GM12873 (cell line): ENCODE data around the gene THOC2.

Source experiments
- TF ChIP-seq, protein P1 (sequence below): IDR thresholded peaks from 2 replicates; pipeline ENCODE4 v1.5.1; 2012; ENCODE audit warnings: low read depth, mild to moderate bottlenecking, moderate library complexity, low read length, control low read depth; ENCODE audit not compliant: insufficient read depth; ENCODE audit errors: missing control alignments

THOC2 gene, protein sequence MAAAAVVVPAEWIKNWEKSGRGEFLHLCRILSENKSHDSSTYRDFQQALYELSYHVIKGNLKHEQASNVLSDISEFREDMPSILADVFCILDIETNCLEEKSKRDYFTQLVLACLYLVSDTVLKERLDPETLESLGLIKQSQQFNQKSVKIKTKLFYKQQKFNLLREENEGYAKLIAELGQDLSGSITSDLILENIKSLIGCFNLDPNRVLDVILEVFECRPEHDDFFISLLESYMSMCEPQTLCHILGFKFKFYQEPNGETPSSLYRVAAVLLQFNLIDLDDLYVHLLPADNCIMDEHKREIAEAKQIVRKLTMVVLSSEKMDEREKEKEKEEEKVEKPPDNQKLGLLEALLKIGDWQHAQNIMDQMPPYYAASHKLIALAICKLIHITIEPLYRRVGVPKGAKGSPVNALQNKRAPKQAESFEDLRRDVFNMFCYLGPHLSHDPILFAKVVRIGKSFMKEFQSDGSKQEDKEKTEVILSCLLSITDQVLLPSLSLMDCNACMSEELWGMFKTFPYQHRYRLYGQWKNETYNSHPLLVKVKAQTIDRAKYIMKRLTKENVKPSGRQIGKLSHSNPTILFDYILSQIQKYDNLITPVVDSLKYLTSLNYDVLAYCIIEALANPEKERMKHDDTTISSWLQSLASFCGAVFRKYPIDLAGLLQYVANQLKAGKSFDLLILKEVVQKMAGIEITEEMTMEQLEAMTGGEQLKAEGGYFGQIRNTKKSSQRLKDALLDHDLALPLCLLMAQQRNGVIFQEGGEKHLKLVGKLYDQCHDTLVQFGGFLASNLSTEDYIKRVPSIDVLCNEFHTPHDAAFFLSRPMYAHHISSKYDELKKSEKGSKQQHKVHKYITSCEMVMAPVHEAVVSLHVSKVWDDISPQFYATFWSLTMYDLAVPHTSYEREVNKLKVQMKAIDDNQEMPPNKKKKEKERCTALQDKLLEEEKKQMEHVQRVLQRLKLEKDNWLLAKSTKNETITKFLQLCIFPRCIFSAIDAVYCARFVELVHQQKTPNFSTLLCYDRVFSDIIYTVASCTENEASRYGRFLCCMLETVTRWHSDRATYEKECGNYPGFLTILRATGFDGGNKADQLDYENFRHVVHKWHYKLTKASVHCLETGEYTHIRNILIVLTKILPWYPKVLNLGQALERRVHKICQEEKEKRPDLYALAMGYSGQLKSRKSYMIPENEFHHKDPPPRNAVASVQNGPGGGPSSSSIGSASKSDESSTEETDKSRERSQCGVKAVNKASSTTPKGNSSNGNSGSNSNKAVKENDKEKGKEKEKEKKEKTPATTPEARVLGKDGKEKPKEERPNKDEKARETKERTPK (N-terminal part only)

GRCh38 chrX:123732670-123733363, at the start of gene THOC2:
TSS of gene THOC2 (minus strand) at chrX:123733052. CDS start at chrX:123733022, 30 bp downstream.
- TF ChIP-seq, protein P1, sequence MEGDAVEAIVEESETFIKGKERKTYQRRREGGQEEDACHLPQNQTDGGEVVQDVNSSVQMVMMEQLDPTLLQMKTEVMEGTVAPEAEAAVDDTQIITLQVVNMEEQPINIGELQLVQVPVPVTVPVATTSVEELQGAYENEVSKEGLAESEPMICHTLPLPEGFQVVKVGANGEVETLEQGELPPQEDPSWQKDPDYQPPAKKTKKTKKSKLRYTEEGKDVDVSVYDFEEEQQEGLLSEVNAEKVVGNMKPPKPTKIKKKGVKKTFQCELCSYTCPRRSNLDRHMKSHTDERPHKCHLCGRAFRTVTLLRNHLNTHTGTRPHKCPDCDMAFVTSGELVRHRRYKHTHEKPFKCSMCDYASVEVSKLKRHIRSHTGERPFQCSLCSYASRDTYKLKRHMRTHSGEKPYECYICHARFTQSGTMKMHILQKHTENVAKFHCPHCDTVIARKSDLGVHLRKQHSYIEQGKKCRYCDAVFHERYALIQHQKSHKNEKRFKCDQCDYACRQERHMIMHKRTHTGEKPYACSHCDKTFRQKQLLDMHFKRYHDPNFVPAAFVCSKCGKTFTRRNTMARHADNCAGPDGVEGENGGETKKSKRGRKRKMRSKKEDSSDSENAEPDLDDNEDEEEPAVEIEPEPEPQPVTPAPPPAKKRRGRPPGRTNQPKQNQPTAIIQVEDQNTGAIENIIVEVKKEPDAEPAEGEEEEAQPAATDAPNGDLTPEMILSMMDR = peak; percentile 36

- TF ChIP-seq, protein P1 = no peak
Measured at GRCh38 chrX:123779908-123780396, 47.1 kb upstream of the THOC2 start.

DNA sequence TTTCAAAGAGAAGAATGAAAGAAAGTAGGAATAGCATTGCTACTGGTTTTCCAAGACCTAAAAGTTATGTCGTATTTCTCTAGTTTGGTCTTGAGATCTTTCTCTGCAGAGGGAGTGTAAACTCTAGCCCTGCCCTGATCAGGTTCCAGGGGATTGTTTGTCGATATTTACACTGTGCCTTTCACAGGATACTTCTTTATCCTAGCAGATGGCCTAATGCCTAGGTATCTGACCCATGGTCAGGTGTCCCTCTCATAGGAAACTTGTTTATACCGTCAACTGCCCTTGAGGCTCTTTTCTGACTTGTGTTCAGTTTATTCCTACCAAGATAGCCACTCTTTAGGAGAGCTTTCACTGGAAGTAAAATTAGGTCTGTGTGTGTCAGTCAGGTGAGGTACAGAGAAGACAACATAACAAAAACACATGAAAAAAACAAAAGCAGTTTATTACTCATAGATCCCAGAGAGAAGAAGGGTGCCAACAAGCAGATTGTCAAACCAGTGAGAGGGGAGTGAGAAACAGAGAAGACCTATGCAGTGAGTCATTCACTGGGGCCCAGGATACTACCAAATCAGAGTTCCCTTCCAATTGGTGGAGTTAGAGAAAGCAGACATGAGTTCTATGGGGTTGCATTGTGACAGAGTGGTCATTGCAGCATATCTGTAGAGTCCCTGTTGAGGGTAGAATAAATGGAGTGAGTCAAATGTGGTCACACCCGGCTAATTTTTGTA, 40.6 kb upstream of the THOC2 start:
- TF ChIP-seq, protein P1 = no peak

DNA sequence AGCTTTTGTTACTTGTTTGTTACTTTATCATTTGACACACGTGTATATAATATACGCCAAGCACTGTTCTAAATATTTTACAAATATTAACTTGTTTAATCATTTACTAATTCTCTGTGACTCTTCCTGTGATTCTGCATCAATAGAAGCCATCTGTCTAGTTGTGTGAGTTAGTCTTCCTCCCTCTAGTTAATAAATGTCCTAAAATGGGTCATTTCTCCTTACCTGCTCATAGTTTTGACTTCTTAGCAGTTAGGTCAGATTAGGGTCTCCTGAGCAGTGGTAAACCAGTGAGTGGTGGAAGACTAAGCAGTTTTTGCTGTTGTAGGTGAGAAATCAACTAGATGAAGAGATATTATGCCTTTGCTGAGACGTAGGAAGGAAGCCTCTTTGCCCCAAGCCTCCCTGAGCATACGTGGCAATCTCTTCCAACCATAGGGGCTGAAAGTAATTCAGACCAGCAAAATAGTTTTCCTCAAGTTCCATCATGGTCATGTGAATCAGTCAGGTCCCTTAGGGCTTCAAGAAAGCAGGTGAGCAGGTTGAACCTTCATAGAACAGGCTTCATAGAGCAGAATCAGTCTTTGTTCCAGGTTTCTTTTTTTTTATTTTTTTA, 38.7 kb upstream of the THOC2 start:
- TF ChIP-seq, protein P1 = no peak

DNA sequence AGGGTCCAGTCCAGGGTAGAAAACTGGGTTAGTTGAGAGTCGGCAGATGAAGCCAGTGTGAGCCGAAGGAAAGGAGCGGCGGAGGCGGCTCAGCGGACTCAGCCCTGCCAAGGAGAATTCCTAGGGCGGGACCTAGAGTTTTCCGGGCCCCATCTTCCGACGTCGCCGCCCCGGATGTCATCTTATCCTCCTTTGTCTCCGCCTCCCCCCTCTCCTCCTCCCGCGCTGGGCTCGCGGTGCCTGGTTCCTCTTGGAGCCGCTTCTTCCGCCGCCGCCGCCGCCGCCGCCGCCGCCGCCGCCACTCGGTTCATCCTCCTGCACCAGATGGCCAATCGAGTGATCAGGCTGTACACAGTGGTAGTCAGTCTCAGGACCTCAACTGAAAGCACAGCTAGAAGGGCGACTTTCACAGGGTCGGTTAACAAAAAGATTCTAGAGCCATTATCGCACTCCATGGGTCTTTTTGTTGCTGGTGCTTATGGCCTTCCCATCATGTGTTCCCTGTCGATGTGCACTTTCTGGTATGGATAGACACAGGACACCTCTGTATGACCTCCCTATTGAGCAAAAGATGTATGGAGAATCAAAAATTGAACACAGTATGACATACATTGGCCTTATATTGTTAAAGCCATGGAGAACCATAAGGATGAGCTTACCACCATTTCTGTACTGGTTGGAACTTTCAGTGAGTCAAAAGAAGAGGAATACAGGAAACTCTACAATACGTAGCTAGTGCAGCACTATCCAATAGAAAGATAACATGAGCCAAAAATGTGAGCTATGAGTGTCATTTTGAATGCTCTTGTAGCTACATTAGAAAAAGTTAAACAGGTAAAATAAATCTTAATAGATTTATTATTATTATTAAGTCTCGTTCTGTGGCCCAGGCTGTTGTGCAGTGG, 32.4 kb upstream of the THOC2 start:
- TF ChIP-seq, protein P1 = no peak
